Endothelial cell of umbilical vein (primary cell): Measurements from ENCODE around the gene HHEX.

Source experiments
- CTCF ChIP-seq, 2 donors: IDR thresholded peaks; 1 replicate in 1 of 2; 2 replicates in 1 of 2; pipeline ENCODE4 v1.5.1; 2011; ENCODE audit warnings: low read length in 2 of 2, mild to moderate bottlenecking in 2 of 2, moderate library complexity in 2 of 2, control low read depth in 1 of 2, inconsistent platforms in 1 of 2, low read depth in 1 of 2; ENCODE audit not compliant: insufficient read depth in 1 of 2; ENCODE audit errors: extremely low read depth in 1 of 2
- MYC ChIP-seq: IDR thresholded peaks from one replicate; pipeline ENCODE4 v1.6.1; 2011; ENCODE audit warnings: mild to moderate bottlenecking, low read depth, low read length
- POLR2A ChIP-seq: IDR thresholded peaks from 2 replicates; pipeline ENCODE4 v1.6.1; 2012; ENCODE audit warnings: low read depth, mild to moderate bottlenecking, control low read depth, low read length

GRCh38 chr10:92656266-92656961, 33.3 kb upstream of the HHEX start:
- TF ChIP-seq POLR2A, result no peak
- TF ChIP-seq CTCF (IDR thresholded peaks at IDR 0.05; ENCODE audit: extremely low read depth in 1 of 2, insufficient read depth in 1 of 2, low read depth in 1 of 2, low read length in 2 of 2), result no peak
- TF ChIP-seq MYC, result no peak
